GM12878 (cell line): ENCODE results near the gene SV2B. TPM values are rescaled to one million over a fixed set of nuclear protein-coding genes. Genes with fewer than 3 reads are reported as not detected.

ENCODE experiments used
- ATAC-seq: fragments of 200-7000 bp; cut with Tn5 transposase; 3 replicates; pipeline ENCODE4 v1.9.1; 2020; ENCODE audit warnings: mild to moderate bottlenecking, moderate library complexity
- BruUV-seq: library from RNA; stranded (reverse); fragments of 400-500 nt; replicated peaks from 2 replicates; lab custom pipeline; 2021; lab: Mats Ljungman, UMichigan
- CTCF ChIA-PET: fragments of 300-600 bp; sonication (Branson Sonifier 250); formaldehyde crosslinking; extraction: SDS; loops from one replicate; lab custom pipeline; 2021; ENCODE audit warnings: inconsistent platforms; lab: Yijun Ruan, JAX
- POLR2A ChIA-PET: fragments of 350-600 bp; formaldehyde crosslinking; extraction: SDS; loops from one replicate; lab custom pipeline; 2021; ENCODE audit warnings: inconsistent platforms; lab: Charles Lee
- RAD21 ChIA-PET: fragments of 300-600 bp; sonication (Branson Sonifier 250); formaldehyde crosslinking; loops from one replicate; lab custom pipeline; 2023; ENCODE audit warnings: antibody characterized with exemption; ENCODE audit not compliant: unreplicated experiment; lab: Charles Lee
- SMC1A ChIA-PET: fragments of 300-600 bp; sonication (Branson Sonifier 250); formaldehyde crosslinking; loops from one replicate; lab custom pipeline; 2023; ENCODE audit not compliant: unreplicated experiment, uncharacterized antibody; lab: Charles Lee
- DNase-seq: peaks from one replicate; pipeline ENCODE4 v3.0.0-alpha.2; 2011; ENCODE audit warnings: low read depth, low spot score
- FAIRE-seq: peaks from 3 replicates; lab custom pipeline; 2011; peaks lifted over from hg19 to GRCh38; lab: Jason Lieb, UNC
- H2AFZ ChIP-seq: 2 replicates; pipeline ENCODE4 v1.6.0; 2011; ENCODE audit warnings: low read depth, low read length, control low read depth; ENCODE audit not compliant: control insufficient read depth
- H3K27ac ChIP-seq: 2 replicates; pipeline ENCODE4 v1.5.1; 2011; ENCODE audit warnings: control low read depth; ENCODE audit not compliant: control insufficient read depth, insufficient read depth
- H3K27me3 ChIP-seq, 2 experiments: replicated peaks in 1 of 2; 2 replicates each; pipeline versions ENCODE4 v1.6.0 to v1.6.1; 2011; ENCODE audit warnings: low read length in 1 of 2; ENCODE audit not compliant: control insufficient read depth in 2 of 2, insufficient read depth in 2 of 2
- H3K36me3 ChIP-seq, 2 experiments: 2 replicates each; pipeline ENCODE4 v1.5.1; 2011; ENCODE audit warnings: low read length in 1 of 2; ENCODE audit not compliant: control insufficient read depth in 2 of 2, insufficient read depth in 2 of 2
- H3K4me1 ChIP-seq: 2 replicates; pipeline ENCODE4 v1.6.1; 2011; ENCODE audit warnings: mild to moderate bottlenecking, low read length, moderate library complexity, mixed read lengths; ENCODE audit not compliant: control insufficient read depth, insufficient read depth
- H3K4me2 ChIP-seq: 2 replicates; pipeline ENCODE4 v1.6.0; 2011; ENCODE audit warnings: control low read depth; ENCODE audit not compliant: control insufficient read depth, insufficient read depth
- H3K4me3 ChIP-seq: fragments of 200-600 bp; sonication (generic); 2 replicates; pipeline ENCODE4 v1.5.1; 2016
- H3K79me2 ChIP-seq: 2 replicates; pipeline ENCODE4 v1.6.0; 2011; ENCODE audit warnings: low read length; ENCODE audit not compliant: control insufficient read depth, insufficient read depth
- H3K9ac ChIP-seq: 2 replicates; pipeline ENCODE4 v1.8.0; 2011; ENCODE audit warnings: low read length, control low read depth, mixed read lengths; ENCODE audit not compliant: control insufficient read depth, insufficient read depth
- H3K9me3 ChIP-seq: replicated peaks from 3 replicates; pipeline ENCODE4 v1.5.1; 2011; ENCODE audit warnings: mild to moderate bottlenecking, low read length; ENCODE audit not compliant: control insufficient read depth, insufficient read depth
- H4K20me1 ChIP-seq: 2 replicates; pipeline ENCODE4 v1.6.0; 2011; ENCODE audit not compliant: control insufficient read depth, insufficient read depth
- CBX5 ChIP-seq: sonication (generic); IDR thresholded peaks from 2 replicates; pipeline ENCODE4 v1.6.1; 2016; ENCODE audit warnings: low read depth, moderate library complexity, mild to moderate bottlenecking, inconsistent platforms
- CHD2 ChIP-seq: IDR thresholded peaks from 2 replicates; pipeline ENCODE4 v1.6.1; 2011; ENCODE audit warnings: low read depth, low read length, improper control_type of control experiment, borderline replicate concordance
- NFIC ChIP-seq: IDR thresholded peaks from 2 replicates; pipeline ENCODE4 v1.6.1; 2012; ENCODE audit warnings: low read depth, mild to moderate bottlenecking, inconsistent platforms, low read length, moderate library complexity
- RELA ChIP-seq: fragments of 450-650 bp; IDR thresholded peaks from 2 replicates; pipeline ENCODE4 v1.8.0; 2014; ENCODE audit warnings: borderline replicate concordance; ENCODE audit not compliant: partially characterized antibody
- RUNX3 ChIP-seq: IDR thresholded peaks from 2 replicates; pipeline ENCODE4 v1.6.1; 2012; ENCODE audit warnings: low read length, inconsistent platforms
- TAF1 ChIP-seq: IDR thresholded peaks from 2 replicates; pipeline ENCODE4 v1.6.1; 2011; ENCODE audit warnings: mild to moderate bottlenecking, low read depth, low read length, borderline replicate concordance
- ZBTB40 ChIP-seq: fragments of 450-650 bp; IDR thresholded peaks from 2 replicates; pipeline ENCODE4 v1.6.1; 2016; ENCODE audit warnings: mild to moderate bottlenecking, moderate library complexity, borderline replicate concordance
- in situ Hi-C: fragments of 300-500 bp; cut with MboI; formaldehyde crosslinking; loops from 9 replicates; pipeline ENCODE4 v1.14.3; 2018; ENCODE audit warnings: mixed read lengths
- intact Hi-C: fragments of 100-400 bp; cut with micrococcal nuclease; formaldehyde crosslinking; loops from one replicate; pipeline ENCODE4 v1.14.2; 2022; ENCODE audit not compliant: unreplicated experiment
- polyA plus RNA-seq, 11 experiments: library from polyadenylated mRNA; depleted of rRNA in 4 of 11; unstranded in 6 of 11; stranded (reverse) in 5 of 11; fragments of >200 nt; fragmentation: Nextera tagmentation in 4 of 11; fragmentation: Illumina TruSeq in 1 of 11; extraction: Ambion mirVana in 4 of 11; extraction: Trizol in 1 of 11; gene quantifications; 1 replicate in 1 of 11; 2 replicates in 10 of 11; pipeline versions ENCODE4 v1.2.1 to v1.2.3, GENCODE V29; 2011 to 2016; ENCODE audit warnings: inconsistent platforms in 2 of 11, missing spikeins in 2 of 11, low read depth in 1 of 11
- total RNA-seq, 4 experiments: library from RNA; depleted of rRNA in 3 of 4; stranded (reverse); fragments of >200 nt in 3 of 4; fragmentation: Illumina TruSeq in 1 of 4; extraction: Trizol in 1 of 4; gene quantifications; 2 replicates each; pipeline versions ENCODE4 v1.2.1 to v1.2.3, GENCODE V29; 2013 to 2021
- TF ChIP-seq, protein P1 (sequence below): fragments of 450-650 bp; IDR thresholded peaks from 2 replicates; pipeline ENCODE4 v1.6.1; 2018; ENCODE audit warnings: borderline replicate concordance, mild to moderate bottlenecking; ENCODE audit not compliant: partially characterized antibody

Gene SV2B
- total and polyA plus RNA-seq, 10 of the 15 experiments (the other 5 are each of a cell fraction or from before 2014, with no cell fraction given) = 0.03 to 1.7 (median 1.3) TPM

DNA sequence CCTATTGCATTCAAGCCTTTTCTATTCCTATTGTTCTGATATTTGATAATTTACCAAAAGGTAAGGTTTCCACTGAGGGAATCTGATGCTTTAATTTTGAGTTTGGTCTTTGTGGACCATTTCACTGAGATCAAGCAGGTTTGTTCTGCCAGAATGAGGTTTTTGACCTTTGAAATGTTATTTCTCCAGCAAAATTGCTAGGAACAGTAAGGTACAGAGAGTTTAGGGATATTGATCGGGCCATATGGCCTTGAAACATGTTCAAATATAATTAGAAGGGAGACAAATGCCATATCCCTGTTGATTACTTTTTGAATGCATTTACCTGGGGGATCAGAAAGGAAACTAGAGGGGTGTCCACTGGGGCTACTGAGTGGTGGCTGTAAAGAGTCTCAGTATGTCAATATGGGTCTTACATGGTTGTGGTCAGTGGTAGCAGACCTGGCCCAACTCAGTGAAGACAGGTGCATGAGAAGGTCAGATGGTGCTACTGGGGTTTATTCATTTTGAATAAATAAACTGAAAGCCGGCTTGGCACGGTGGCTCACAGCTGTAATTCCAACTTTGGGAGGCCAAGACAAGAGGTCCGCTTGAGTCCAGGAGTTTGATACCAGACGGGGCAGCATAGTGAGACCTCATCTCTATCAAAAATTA is 100.2 kb downstream of the SV2B start (continued):
- TF ChIP-seq ZBTB40 = no peak
- TF ChIP-seq, protein P1, sequence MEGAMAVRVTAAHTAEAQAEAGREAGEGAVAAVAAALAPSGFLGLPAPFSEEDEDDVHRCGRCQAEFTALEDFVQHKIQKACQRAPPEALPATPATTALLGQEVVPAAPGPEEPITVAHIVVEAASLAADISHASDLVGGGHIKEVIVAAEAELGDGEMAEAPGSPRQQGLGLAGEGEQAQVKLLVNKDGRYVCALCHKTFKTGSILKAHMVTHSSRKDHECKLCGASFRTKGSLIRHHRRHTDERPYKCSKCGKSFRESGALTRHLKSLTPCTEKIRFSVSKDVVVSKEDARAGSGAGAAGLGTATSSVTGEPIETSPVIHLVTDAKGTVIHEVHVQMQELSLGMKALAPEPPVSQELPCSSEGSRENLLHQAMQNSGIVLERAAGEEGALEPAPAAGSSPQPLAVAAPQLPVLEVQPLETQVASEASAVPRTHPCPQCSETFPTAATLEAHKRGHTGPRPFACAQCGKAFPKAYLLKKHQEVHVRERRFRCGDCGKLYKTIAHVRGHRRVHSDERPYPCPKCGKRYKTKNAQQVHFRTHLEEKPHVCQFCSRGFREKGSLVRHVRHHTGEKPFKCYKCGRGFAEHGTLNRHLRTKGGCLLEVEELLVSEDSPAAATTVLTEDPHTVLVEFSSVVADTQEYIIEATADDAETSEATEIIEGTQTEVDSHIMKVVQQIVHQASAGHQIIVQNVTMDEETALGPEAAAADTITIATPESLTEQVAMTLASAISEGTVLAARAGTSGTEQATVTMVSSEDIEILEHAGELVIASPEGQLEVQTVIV = no peak
- TF ChIP-seq RELA = no peak
- TF ChIP-seq, all 136 proteins: peak for 0

- no peaks in the 10 kb centered on the region for H3K79me2 ChIP-seq
- ChIA-PET CTCF (interaction anchor here (1.1 kb wide), 1 partner anchor 146 kb away, joined by 3 read pairs; no protein-coding TSS in a partner anchor), POLR2A (no interaction called here), SMC1A (interaction anchor here (0.6 kb wide), 1 partner anchor 153 kb away, joined by 3 read pairs; no protein-coding TSS in a partner anchor), RAD21 (no interaction called here)
- no TSS peak for BruUV-seq
- DNase-seq (no peak), FAIRE-seq (no peak), ATAC-seq (no peak)
- H3K27ac ChIP-seq = no peak overlapping the region
- H3K9me3 ChIP-seq = no peaks in the 10 kb centered on the region
- H3K4me1 ChIP-seq = no peaks in the 10 kb centered on the region
- no peaks in the 10 kb centered on the region for H3K36me3 ChIP-seq
- H2AFZ ChIP-seq = no peak overlapping the region
- no peak overlapping the region for H3K9ac ChIP-seq
- H3K4me3 ChIP-seq = no peak overlapping the region
- in situ Hi-C loops = no loop called here
- intact Hi-C loops = no loop called here
- H3K4me2 ChIP-seq = no peak overlapping the region
- H3K27me3 ChIP-seq = peaks cover 0 to 8% of the 10 kb centered on the region in 2 experiments; a peak in 3 of 4 replicates
- H4K20me1 ChIP-seq = no peaks in the 10 kb centered on the region
- TF ChIP-seq CHD2 (no peak), NFIC (no peak), RUNX3 (no peak), TAF1 (no peak), CBX5 (no peak)
Measured at GRCh38 chr15:91202510-91203102, 102.5 kb downstream of the SV2B start.
